HAP-1 (cell line): ENCODE results near the gene LGALS1.
"Not testable (repeated sequence)": the region's sequence is repeated elsewhere in the genome, so short reads cannot be mapped to it uniquely, and the experiment has no call there.

Experiments
- DNase-seq, 2 experiments: peaks; one replicate each; pipeline ENCODE4 v3.0.0-alpha.2; 2016 to 2020; ENCODE audit warnings: low spot score in 2 of 2
- H3K27me3 ChIP-seq: fragments of 250-450 bp; sonication (Bioruptor Pico); 2 replicates; pipeline ENCODE4 v1.5.1; 2020; ENCODE audit warnings: low read depth, mild to moderate bottlenecking, moderate library complexity
- H3K36me3 ChIP-seq: fragments of 250-450 bp; sonication (Bioruptor Pico); replicated peaks from 2 replicates; pipeline ENCODE4 v1.5.1; 2020; ENCODE audit warnings: mild to moderate bottlenecking
- H3K4me1 ChIP-seq: fragments of 250-450 bp; sonication (Bioruptor Pico); 2 replicates; pipeline ENCODE4 v1.5.1; 2020; ENCODE audit warnings: mild to moderate bottlenecking
- H3K4me3 ChIP-seq: fragments of 250-450 bp; sonication (Bioruptor Pico); 2 replicates; pipeline ENCODE4 v1.5.1; 2020; ENCODE audit warnings: mild to moderate bottlenecking, moderate library complexity
- H3K9me3 ChIP-seq: fragments of 250-450 bp; sonication (Bioruptor Pico); 2 replicates; pipeline ENCODE4 v1.5.1; 2020; ENCODE audit warnings: mild to moderate bottlenecking, moderate library complexity
- in situ Hi-C: fragments of 300-500 bp; cut with MboI; formaldehyde crosslinking; loops from 3 replicates; pipeline ENCODE4 v1.14.3; 2020; ENCODE audit warnings: low sequenced_read_pairs, inconsistent platforms, mixed read lengths

Gene LGALS1

GRCh38 chr22:37647317-37647716, 28.1 kb upstream of the LGALS1 start:
- H3K4me1 ChIP-seq: no peaks in the 10 kb centered on the region
- DNase-seq: no peak
- H3K36me3 ChIP-seq: peaks cover 20% of the 10 kb centered on the region
- H3K9me3 ChIP-seq: no peaks in the 10 kb centered on the region
- H3K4me3 ChIP-seq: no peak overlapping the region
- H3K27me3 ChIP-seq: no peaks in the 10 kb centered on the region
- in situ Hi-C loops: no loop called here

GRCh38 chr22:37647928-37648327, 27.5 kb upstream of the LGALS1 start:
- no peaks in the 10 kb centered on the region for H3K4me1 ChIP-seq
- H3K36me3 ChIP-seq: peaks cover 20% of the 10 kb centered on the region
- no peaks in the 10 kb centered on the region for H3K27me3 ChIP-seq
- H3K4me3 ChIP-seq: no peak overlapping the region
- H3K9me3 ChIP-seq: no peaks in the 10 kb centered on the region
- in situ Hi-C loops: no loop called here
- no peak for DNase-seq

GRCh38 chr22:37650463-37651136, 24.8 kb upstream of the LGALS1 start:
- Histone ChIP-seq H3K36me3 (peaks cover 17% of the 10 kb centered on the region), H3K9me3 (no peaks in the 10 kb centered on the region), H3K27me3 (no peaks in the 10 kb centered on the region), H3K4me3 (no peak overlapping the region), H3K4me1 (no peaks in the 10 kb centered on the region)
- in situ Hi-C loops: no loop called here
- DNase-seq: no peak

GRCh38 chr22:37654563-37655251, 20.7 kb upstream of the LGALS1 start:
- in situ Hi-C loops: no loop called here
- Histone ChIP-seq H3K36me3 (peaks cover 12% of the 10 kb centered on the region), H3K9me3 (no peaks in the 10 kb centered on the region), H3K4me1 (peaks cover 5% of the 10 kb centered on the region), H3K4me3 (no peak overlapping the region), H3K27me3 (no peaks in the 10 kb centered on the region)
- DNase-seq: no peak

GRCh38 chr22:37655252-37655563, 20.2 kb upstream of the LGALS1 start:
- no peaks in the 10 kb centered on the region for H3K27me3 ChIP-seq
- in situ Hi-C loops: no loop called here
- peaks cover 10% of the 10 kb centered on the region for H3K4me1 ChIP-seq
- no peak overlapping the region for H3K4me3 ChIP-seq
- DNase-seq: no peak
- H3K36me3 ChIP-seq: peaks cover 12% of the 10 kb centered on the region
- no peaks in the 10 kb centered on the region for H3K9me3 ChIP-seq

GRCh38 chr22:37656583-37656982, 18.9 kb upstream of the LGALS1 start:
- in situ Hi-C loops, H3K36me3 ChIP-seq, H3K9me3 ChIP-seq, DNase-seq, H3K4me3 ChIP-seq, H3K27me3 ChIP-seq: not testable (repeated sequence)
- peaks cover 18% of the 10 kb centered on the region for H3K4me1 ChIP-seq

- H3K36me3 ChIP-seq: peaks cover 14% of the 10 kb centered on the region
- in situ Hi-C loops: no loop called here
- peak overlapping the region; percentile 34 for H3K4me3 ChIP-seq
- no peak for DNase-seq
- H3K4me1 ChIP-seq: peaks cover 18% of the 10 kb centered on the region
- no peaks in the 10 kb centered on the region for H3K27me3 ChIP-seq
- H3K9me3 ChIP-seq: no peaks in the 10 kb centered on the region
These were observed 17.8 kb upstream of the LGALS1 start for GRCh38 chr22:37657590-37658132.

GRCh38 chr22:37658133-37659065, 17.0 kb upstream of the LGALS1 start, which contains the start of gene PDXP:
Gene PDXP, plus strand, starts transcription at chr22:37658723. Its CDS starts 60 bp downstream, at chr22:37658783.
- Histone ChIP-seq H3K9me3 (no peaks in the 10 kb centered on the region), H3K4me1 (peaks cover 18% of the 10 kb centered on the region), H3K27me3 (no peaks in the 10 kb centered on the region), H3K4me3 (peak within 1 kb of the TSS; percentile 65), H3K36me3 (peaks cover 10% of the 10 kb centered on the region)
- peak; percentile 99 for DNase-seq
- in situ Hi-C loops: no loop called here

GRCh38 chr22:37659066-37659896, 16.2 kb upstream of the LGALS1 start:
- in situ Hi-C loops: no loop called here
- H3K4me1 ChIP-seq: peaks cover 18% of the 10 kb centered on the region
- DNase-seq: no peak

GRCh38 chr22:37659897-37660708, 15.3 kb upstream of the LGALS1 start:
- in situ Hi-C loops: no loop called here
- H3K36me3 ChIP-seq: peaks cover 15% of the 10 kb centered on the region
- peak overlapping the region; percentile 65 for H3K4me3 ChIP-seq
- no peaks in the 10 kb centered on the region for H3K9me3 ChIP-seq
- H3K27me3 ChIP-seq: no peaks in the 10 kb centered on the region
- peaks cover 18% of the 10 kb centered on the region for H3K4me1 ChIP-seq
- DNase-seq: no peak

More at GRCh38 chr22:37659066-37659896, 16.2 kb upstream of the LGALS1 start:
- Histone ChIP-seq H3K27me3 (no peaks in the 10 kb centered on the region), H3K36me3 (peaks cover 10% of the 10 kb centered on the region), H3K4me3 (peak overlapping the region; percentile 65), H3K9me3 (no peaks in the 10 kb centered on the region)

- Histone ChIP-seq H3K9me3 (no peaks in the 10 kb centered on the region), H3K4me3 (peak overlapping the region; percentile 65), H3K4me1 (peaks cover 18% of the 10 kb centered on the region), H3K27me3 (no peaks in the 10 kb centered on the region), H3K36me3 (peaks cover 21% of the 10 kb centered on the region)
- in situ Hi-C loops: no loop called here
- DNase-seq: no peak
These were observed 14.8 kb upstream of the LGALS1 start for GRCh38 chr22:37660709-37661045.

GRCh38 chr22:37661160-37661924, 14.1 kb upstream of the LGALS1 start:
- in situ Hi-C loops: no loop called here

More at GRCh38 chr22:37661160-37661924, 14.1 kb upstream of the LGALS1 start:
- Histone ChIP-seq H3K27me3 (no peaks in the 10 kb centered on the region), H3K4me1 (peaks cover 18% of the 10 kb centered on the region), H3K4me3 (no peak overlapping the region), H3K9me3 (no peaks in the 10 kb centered on the region), H3K36me3 (peaks cover 27% of the 10 kb centered on the region)
- DNase-seq: no peak
